ENCODE results near the gene PMFBP1. TPM values are rescaled to one million over a fixed set of nuclear protein-coding genes. Genes with fewer than 3 reads are reported as not detected.

The PMFBP1 gene
- total RNA-seq, 1 experiment from 2014 or later, result 5.6 TPM

DNA sequence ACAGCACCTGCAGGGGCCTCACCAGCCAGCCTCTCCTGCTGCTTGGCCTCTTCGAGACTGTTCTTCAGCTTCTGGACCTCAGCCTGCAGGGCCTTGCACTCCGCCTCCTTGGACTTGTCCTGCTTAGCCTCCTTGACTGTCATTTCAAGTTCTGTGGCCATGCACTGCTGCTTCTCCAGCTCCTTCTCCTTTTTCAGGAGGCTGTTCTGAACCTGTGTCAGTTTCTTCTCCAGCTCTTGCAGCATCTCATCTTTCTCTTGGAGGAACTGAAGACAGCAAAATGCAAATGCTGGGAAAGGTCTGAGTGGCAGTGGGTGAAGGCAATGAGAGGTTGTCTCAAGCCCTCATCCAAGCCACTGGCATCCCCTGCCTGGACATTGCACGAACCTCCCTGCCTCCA is 39.2 kb downstream of the PMFBP1 start:
- H3K9ac ChIP-seq (ENCODE audit: low read length), result no peak overlapping the region
- TF ChIP-seq SIN3A (IDR thresholded peaks at IDR 0.05; ENCODE audit: low read depth) (no peak), EZH2 (IDR thresholded peaks at IDR 0.05) (no peak), JUND (IDR thresholded peaks at IDR 0.05) (no peak)
- intact Hi-C loops (cut with micrococcal nuclease), result no loop called here
- H3K79me2 ChIP-seq (ENCODE audit: insufficient read depth, low read length), result no peaks in the 10 kb centered on the region
- no peak overlapping the region for H3K4me3 ChIP-seq (replicated peaks in 1 of 2; ENCODE audit: low read depth in 1 of 2, low read length in 2 of 2)
- CTCF ChIA-PET, result no interaction called here
- H3K4me2 ChIP-seq (ENCODE audit: low read length), result no peak overlapping the region
- H3K4me1 ChIP-seq (ENCODE audit: control insufficient read depth in 1 of 2, insufficient read depth in 2 of 2, low read length in 2 of 2), result peaks cover 0 to 4% of the 10 kb centered on the region in 2 experiments; a peak in 1 of 4 replicates
- H3K36me3 ChIP-seq (ENCODE audit: control insufficient read depth in 1 of 2, insufficient read depth in 2 of 2, low read length in 2 of 2), result no peaks in the 10 kb centered on the region
- POLR2A ChIA-PET, result no interaction called here
- DNase-seq (ENCODE audit: low read depth, low spot score), result no peak
- H3K9me2 ChIP-seq (ENCODE audit: insufficient read depth), result no peaks in the 10 kb centered on the region
- H3K9me3 ChIP-seq (ENCODE audit: control insufficient read depth in 1 of 2, insufficient read depth in 1 of 2, low read depth in 1 of 2, low read length in 2 of 2), result no peaks in the 10 kb centered on the region
- RAD21 ChIA-PET (ENCODE audit: low non-redundant PET in 1 of 2, low total read pairs in 2 of 2, uncharacterized antibody in 2 of 2, unreplicated experiment in 2 of 2), result no interaction called here
- no peaks in the 10 kb centered on the region for H3K27me3 ChIP-seq (ENCODE audit: insufficient read depth, low read length)
- no peak overlapping the region for H2AFZ ChIP-seq (ENCODE audit: low read depth, low read length, poor library complexity, severe bottlenecking)
- no peak for ATAC-seq
- no peaks in the 10 kb centered on the region for H4K20me1 ChIP-seq (ENCODE audit: insufficient read depth)
- no peak overlapping the region for H3K27ac ChIP-seq (ENCODE audit: low read depth, low read length)
- no TSS peak for BruUV-seq (replicated peaks)

DNA sequence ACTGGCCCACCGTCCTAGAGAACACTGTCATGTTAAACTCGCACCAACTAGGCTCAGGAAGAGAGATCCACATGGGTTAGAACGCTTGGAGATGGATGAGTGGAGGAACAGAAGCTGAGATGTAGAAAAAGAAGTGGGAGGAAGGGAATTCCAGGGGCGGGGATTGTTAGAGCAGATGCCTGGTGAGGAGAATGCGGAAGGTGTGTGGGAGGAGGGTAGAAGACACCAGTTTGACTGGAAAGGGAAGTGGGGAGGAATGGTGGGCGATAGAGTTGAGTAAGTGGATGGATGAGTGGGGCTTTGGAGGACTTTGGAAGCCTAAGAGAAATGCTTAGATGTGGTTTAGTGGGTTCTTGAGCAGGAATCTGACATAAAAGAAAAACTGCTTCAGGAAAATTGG is 40.9 kb downstream of the PMFBP1 start:
- POLR2A ChIA-PET, result no interaction called here
- BruUV-seq (replicated peaks), result no TSS peak
- no peaks in the 10 kb centered on the region for H3K36me3 ChIP-seq (ENCODE audit: control insufficient read depth in 1 of 2, insufficient read depth in 2 of 2, low read length in 2 of 2)
- RAD21 ChIA-PET (ENCODE audit: low non-redundant PET in 1 of 2, low total read pairs in 2 of 2, uncharacterized antibody in 2 of 2, unreplicated experiment in 2 of 2), result no interaction called here
- no peak overlapping the region for H2AFZ ChIP-seq (ENCODE audit: low read depth, low read length, poor library complexity, severe bottlenecking)
- no peak for TF ChIP-seq POLR2AphosphoS5 (IDR thresholded peaks at IDR 0.05; ENCODE audit: low read depth, low read length)
- no peak for TF ChIP-seq ZNF274 (IDR thresholded peaks at IDR 0.05; ENCODE audit: low read depth, low read length)
- TF ChIP-seq TCF7L2 (IDR thresholded peaks at IDR 0.05; ENCODE audit: borderline replicate concordance, extremely low read depth, insufficient read depth, insufficient read length), result no peak
- TF ChIP-seq JUND (IDR thresholded peaks at IDR 0.05), result no peak
- no peak for TF ChIP-seq EGR1 (IDR thresholded peaks at IDR 0.05; ENCODE audit: low read depth)
- TF ChIP-seq CBX3 (IDR thresholded peaks at IDR 0.05; ENCODE audit: low read depth), result no peak
- no peak for TF ChIP-seq SRF (IDR thresholded peaks at IDR 0.05; ENCODE audit: low read depth)
- no peak for TF ChIP-seq CEBPB (IDR thresholded peaks at IDR 0.05; ENCODE audit: low read depth)
- no peak for TF ChIP-seq SP1 (IDR thresholded peaks at IDR 0.05; ENCODE audit: low read depth)
- no peak for TF ChIP-seq EZH2 (IDR thresholded peaks at IDR 0.05)
- TF ChIP-seq RAD21 (IDR thresholded peaks at IDR 0.05; ENCODE audit: low read depth), result no peak
- TF ChIP-seq, protein P1, sequence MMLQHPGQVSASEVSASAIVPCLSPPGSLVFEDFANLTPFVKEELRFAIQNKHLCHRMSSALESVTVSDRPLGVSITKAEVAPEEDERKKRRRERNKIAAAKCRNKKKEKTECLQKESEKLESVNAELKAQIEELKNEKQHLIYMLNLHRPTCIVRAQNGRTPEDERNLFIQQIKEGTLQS (IDR thresholded peaks at IDR 0.05), result no peak
- H3K4me3 ChIP-seq (replicated peaks in 1 of 2; ENCODE audit: low read depth in 1 of 2, low read length in 2 of 2), result no peak overlapping the region
- no peak overlapping the region for H3K4me2 ChIP-seq (ENCODE audit: low read length)
- no peak overlapping the region for H3K27ac ChIP-seq (ENCODE audit: low read depth, low read length)
- no peaks in the 10 kb centered on the region for H3K79me2 ChIP-seq (ENCODE audit: insufficient read depth, low read length)
- peaks cover 0 to 4% of the 10 kb centered on the region in 2 experiments; a peak in 1 of 4 replicates for H3K4me1 ChIP-seq (ENCODE audit: control insufficient read depth in 1 of 2, insufficient read depth in 2 of 2, low read length in 2 of 2)
- no peak overlapping the region for H3K9ac ChIP-seq (ENCODE audit: low read length)
- H3K9me3 ChIP-seq (ENCODE audit: control insufficient read depth in 1 of 2, insufficient read depth in 1 of 2, low read depth in 1 of 2, low read length in 2 of 2), result no peaks in the 10 kb centered on the region
- ATAC-seq, result no peak
- no peaks in the 10 kb centered on the region for H3K9me2 ChIP-seq (ENCODE audit: insufficient read depth)
- no peaks in the 10 kb centered on the region for H4K20me1 ChIP-seq (ENCODE audit: insufficient read depth)
- intact Hi-C loops (cut with micrococcal nuclease), result no loop called here
- CTCF ChIA-PET, result no interaction called here
- no peak for DNase-seq (ENCODE audit: low read depth, low spot score)
- H3K27me3 ChIP-seq (ENCODE audit: insufficient read depth, low read length), result no peaks in the 10 kb centered on the region

All from HCT116 (cell line).